GM21390 (cell line): ENCODE data around the gene ACAN.

Experiments
- ATAC-seq: cut with Tn5 transposase; IDR thresholded peaks from one replicate; pipeline ENCODE4 v1.9.1; 2021; ENCODE audit not compliant: unreplicated experiment

Gene ACAN

DNA sequence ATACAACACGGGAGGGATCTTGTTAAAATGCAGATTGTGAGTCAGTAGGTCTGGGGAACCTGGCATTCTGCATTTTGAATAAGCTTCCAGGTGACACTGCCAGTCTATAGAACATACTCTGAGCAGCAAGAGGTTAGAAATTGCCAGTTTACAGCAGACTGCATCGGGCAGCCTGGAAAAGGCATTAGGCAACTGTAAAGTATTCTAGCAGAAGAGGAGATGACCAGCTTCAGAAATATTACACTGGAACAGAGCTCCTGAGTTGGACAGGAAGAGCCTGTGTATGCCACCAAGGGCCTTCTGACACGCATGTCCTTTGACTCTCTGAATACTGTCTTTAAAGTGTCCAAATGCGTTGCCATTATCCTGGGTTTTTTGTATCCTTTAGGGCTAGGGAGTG lies 2.5 kb upstream of the ACAN start:
- ATAC-seq = no peak

DNA sequence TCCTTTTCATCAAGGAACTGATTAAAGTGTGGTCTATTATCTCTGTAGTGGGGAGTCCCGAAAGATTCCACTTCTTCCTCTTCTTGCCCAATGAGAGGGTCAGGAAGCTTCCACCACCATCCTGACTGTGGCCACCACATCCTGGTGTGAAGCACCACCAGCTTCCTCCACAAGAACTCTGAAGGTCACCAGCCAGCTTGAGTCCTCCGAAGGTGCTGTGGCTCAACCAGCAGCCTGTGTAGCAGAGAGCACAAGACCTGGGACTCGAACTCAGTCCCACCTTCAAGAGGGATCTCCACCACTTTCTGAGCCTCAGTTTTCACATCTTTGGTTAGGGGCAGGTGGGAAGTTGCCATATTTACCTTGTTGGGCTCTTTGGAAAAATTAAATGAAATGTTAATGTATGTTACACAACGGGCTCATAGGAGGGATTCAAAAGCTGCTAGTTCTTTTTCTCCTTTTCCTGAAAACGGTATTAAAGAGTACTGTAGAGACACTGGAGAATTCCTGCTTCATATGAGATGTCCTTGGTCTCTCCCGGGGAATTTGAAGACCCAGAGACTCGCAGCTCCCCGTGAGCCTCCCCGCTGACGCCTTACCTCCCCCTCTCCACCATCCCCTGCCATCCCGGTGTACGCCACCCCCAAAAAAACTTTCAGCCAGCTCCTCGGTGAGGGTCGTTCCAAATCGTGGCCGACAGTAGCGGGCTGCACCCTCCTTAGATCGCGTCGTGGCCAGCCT lies 816 bp upstream of the ACAN start:
- no peak for ATAC-seq

DNA sequence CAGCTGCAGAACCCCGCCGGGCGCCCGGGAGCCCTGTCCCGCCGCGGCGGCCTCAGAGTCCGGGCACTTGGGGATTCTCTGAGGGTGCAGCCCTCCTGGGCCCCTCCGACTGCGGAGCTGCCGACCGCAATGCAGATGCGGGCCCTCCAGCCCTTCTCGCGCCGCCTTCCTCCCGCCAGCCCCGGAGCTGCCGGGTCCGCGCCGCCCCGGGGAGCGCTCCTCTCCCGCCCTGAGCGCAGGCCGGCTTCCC lies 320 bp upstream of the ACAN start:
- no peak for ATAC-seq

DNA sequence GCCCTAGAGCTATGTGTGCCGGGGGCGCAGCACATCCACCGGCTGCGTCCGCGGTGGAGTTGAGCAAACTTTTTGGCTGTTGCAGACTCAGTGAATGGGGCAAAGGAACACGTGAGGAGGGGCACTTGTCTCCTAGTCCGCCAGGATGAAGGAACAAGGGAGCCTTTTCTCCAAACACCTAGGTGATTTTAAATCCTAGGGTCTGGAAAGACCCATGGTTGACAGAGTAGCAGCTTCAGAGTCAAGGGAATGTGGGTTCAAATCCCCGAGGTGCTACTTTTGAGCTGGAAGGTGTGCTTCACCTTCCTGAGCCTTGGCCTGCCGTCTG lies 648 bp downstream of the ACAN start:
- ATAC-seq = no peak

DNA sequence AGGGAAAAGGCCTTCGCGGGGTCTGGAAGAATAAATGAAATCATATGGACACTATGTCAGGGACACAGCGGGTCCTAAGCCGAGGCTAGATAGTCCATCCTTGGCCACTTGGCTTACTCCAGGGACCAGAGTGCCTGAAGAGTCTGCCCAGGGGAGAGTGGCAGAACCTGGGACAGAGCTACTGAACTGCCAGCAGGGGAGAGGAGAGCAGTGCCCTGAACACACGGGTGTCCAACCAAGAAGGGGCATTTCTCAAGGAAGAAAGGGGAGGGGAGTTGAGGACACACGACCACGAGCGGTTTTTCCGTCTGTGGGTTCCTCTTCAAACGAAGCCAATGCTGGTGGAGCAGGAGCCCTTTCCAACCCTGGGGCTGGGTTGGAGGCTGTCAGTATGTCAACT lies 1.0 kb downstream of the ACAN start:
- ATAC-seq = no peak

DNA sequence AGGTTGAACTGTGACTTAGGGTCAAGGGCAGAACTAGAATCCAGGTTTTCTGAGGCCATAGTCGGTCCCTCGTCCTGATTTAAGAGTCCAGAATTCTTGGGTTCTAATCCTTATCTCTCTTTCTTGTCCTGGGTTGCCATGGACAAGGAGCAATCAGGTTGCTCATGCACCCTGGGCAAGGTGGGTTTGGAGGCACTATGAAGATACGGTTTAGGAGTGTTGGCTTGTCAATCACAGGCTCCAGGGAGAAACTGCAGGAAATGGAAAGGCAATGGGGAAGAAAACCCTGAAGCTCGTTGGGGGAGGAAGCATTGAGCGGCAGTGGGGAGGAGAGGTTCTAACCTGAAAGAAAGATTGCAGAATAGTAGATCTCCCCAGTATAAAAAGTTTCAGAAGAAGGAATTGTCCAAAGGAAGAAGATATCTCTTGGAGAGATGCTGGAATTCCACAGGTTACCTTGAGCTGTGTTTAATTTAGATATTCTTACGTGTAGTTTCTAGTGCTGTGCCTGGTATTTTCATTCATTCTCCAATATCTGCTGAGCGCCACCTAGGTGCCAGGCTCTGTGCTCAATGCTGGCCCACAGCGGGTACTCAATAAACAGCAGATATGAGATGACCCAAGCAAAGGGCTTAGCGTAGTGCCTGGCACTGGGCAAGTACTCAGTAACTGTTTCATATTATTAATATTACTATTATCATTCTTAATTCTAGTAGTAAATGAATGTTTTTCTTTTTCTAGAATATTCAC lies 2.0 kb downstream of the ACAN start:
- ATAC-seq = no peak

DNA sequence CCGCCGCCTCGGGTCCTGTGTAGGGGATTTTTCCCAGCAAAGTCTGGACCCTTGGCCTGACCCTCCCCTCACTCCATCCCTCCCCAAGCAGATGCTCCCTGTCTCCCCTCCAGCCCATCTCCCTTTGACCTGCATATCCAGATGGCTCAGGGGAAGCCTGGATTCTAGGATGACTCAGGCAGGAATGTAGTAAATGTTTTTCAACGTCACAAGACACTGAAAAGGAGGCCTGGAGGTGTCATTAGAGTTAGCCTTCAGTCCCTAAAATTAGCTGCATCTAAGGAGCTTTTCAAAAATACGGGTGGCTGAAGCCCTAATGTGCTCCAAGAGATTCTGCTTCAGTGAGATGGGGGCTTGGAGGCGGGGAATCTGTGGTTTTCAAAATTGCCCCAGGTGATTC lies 7.2 kb downstream of the ACAN start:
- ATAC-seq = no peak

DNA sequence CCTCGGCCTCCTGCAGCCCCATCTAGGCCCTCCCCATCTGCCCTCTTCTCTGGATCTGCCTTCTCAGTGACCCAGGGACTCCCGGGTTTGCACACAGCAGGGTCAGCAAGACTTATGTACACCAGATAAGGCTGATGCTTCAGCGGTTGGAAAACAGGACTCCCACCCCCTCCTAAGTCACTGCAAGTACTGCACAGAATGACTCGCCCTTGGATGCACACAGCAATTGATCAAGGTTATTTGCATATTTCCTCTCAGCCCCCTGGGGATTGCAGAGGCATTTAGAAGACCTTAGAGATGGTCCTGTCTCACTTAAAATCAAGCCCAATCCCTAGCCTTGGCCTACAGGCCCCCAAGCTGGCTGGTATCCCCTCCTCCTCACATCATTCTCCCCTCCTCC lies 8.9 kb downstream of the ACAN start:
- no peak for ATAC-seq

DNA sequence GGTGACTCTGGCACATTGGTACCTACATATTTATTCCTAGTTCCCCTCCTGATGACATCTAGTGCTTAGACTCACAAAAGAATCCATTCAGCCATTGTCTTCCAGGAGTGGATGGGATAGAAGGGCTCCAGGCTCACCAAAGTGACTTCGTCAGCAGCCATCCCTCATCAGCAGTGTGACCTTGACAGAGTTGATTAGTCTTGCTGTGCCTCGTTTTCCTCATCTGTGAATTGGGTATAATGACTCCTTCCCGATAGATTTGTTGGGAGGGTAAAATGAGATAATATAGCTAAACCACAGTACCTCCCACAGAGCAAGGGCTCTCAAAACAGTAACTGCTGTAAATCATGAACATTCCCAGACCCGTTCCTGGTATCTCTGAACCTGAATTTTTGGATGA lies 10.7 kb downstream of the ACAN start:
- no peak for ATAC-seq

DNA sequence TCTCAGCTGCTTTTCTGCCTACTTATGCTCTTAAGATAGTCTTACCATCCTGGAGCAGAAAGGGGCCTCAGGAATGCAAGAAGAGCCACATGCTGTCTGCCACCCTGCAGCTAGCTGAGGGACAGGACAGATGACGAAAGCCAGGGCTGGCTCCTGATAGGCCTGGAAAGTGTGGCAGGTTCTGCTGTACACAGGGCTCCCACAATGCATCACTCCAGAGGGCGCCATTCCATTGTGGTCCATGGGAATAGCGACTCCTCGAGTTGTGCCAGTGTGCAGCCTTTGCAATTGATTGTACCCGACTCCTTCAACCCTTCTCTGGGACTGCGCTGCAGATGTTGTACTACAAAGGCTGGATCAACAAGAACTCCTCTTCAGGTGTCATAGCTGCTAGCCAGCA lies 11.2 kb downstream of the ACAN start:
- ATAC-seq = no peak

DNA sequence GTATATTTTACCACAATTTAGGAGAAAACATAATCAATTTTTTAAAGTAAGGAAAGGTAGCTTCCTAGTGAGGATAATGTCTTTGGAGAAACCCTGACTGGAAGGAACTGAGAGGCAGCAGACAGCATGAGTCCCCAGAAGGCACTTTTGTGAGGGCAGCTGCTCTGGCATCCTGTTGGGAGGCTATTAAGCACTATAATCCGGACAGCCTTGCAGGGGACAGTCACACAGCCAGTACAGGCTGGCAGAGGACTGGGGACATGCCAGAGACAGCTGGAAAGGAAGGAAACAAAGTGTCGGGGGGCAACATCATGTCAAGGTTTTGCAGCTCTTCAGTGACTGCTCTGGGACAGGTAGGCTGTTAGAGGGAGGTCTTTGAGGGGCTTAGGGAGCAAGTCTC lies 15.7 kb downstream of the ACAN start:
- no peak for ATAC-seq

DNA sequence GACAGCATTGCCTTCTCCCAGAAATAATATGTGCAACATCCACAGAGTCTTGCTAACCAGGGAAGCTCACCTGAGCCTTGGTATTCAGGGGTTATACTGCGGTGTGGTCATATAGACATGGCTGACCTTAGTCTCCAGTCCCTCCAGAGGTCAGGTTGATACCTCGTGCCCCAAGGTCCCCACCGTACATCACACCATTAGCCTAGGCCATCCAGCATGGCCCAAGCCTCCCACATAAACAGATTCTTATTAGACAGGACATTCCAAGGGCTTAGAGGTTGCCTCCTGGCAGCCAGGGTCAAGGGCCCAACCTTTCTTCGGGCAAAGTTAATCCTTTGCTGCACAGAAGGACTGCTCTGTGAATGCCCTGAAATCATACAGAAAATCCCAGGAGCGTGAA lies 18.8 kb downstream of the ACAN start:
- ATAC-seq = no peak

DNA sequence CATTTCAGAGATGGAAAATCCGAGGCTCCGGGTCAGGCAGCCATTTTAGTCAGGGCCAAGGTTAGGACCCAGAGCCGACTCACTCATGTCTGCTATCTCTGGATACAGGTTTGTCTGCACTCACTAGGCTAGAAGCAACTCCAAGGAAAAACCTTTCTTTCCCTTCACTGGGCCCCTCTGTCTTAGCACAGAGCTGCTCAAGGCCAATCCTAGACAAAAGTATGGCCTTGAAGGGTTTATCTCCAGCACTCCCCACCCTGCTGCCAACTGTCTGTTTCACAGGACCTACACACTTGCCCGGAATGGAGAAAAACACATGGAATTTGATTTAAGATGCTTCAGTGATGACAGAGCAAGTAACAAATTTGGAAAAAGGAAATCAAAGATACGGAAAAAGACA lies 25.6 kb downstream of the ACAN start:
- ATAC-seq = no peak

DNA sequence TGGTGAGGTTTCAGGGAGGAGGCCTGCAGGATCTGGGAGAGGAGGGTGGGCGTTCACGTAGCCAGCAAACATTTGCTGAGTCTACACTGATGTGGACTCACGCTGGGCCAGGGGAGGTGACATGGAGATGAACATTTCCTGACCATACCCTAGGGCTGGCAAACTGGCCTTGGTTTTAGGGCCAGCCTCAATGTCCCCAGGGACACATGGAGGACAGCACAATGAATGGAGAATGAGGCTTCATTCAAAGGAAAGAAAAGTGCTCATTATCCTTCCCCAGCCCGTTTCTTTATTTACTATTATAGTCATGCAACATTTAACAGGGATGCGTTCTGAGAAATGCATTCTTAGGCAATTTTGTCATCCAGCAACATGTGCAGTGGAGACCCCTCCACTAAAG lies 26.8 kb downstream of the ACAN start:
- no peak for ATAC-seq

DNA sequence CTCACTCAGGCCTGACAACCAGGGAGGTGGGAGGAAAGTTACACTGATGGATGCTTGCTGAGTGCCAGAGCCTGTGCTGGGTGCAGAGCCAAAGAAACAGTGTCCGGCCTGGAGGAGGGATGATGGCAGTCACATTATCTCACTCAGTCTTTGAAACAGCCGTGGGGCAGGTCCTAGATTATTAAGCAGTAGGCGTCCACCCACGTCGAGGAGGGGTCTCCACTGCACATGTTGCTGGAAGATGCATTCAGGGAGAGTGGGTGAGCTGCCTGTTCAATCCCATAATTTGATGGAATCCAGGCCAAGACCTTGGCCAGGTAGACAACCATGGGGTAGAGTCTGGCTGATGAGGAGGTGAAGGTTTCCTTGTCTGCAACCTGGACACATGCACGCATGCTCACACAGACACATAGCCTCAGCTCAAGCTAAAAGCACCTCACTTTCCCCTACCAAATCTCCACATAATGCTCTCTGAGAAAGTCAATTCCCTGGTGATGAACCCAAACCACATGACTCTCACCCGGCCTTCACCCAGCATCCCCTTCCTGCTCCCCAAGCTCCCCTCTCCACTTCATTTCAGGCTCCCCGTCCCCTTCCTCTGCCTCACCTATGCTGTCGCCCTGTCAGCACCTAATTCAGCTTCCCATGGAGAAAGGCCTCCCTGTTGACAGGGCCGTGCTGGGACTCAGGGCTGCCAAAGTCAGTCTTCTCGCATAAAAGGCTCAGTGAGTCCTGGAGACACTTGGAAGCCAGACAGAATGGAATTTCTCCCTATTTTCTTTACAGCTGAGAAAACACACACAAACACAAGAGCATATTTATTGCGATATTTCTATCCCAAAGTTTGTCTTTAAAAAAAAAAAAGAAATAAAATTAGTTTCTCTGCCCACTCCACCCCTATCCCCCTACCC lies 29.8 kb downstream of the ACAN start:
- ATAC-seq = no peak

DNA sequence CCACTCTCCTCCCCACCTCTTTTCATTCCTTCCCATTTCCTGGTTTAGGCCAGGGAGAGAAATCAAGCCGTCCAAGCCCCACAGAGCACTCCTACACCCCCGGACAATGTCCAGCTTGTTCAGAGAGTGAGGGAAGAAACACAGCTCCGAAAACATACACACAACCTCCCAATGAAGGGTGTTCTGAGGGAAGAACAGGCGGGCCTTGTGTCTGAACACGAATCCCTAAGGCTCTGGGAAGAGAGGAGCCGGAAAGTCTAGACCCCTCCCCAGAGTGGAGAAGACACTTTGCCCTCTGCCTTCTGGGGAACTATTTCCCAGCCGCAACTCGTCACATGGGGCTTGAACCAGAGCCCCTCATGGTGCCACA lies 30.5 kb downstream of the ACAN start:
- no peak for ATAC-seq

DNA sequence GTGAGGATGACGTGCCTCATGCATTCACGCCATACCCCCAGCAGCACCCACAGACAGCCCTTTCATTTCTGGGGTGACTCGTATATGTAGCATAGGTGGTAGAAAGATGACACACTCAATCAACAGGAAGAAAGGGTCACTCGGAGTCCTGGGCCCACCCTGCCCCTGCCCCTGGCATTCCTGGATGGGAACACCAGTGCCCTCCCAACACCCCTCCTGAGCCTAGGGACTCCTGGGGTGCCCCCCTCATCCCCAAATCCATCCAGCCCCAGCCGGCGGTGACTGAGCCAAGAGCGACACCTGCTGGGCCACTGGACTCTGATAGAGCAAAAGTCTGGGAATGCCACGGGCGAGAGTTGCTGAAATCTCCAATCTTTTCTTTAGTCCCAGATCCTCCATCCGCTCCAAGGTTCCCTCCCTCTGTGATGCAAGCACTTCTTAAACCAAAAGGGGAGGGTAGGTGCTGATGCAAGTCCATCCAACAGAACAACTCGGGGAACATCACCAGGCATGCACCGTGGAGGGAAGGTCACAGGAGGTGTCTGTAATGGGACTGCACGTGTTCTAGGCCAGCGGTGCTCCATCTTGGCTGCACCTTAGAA lies 31.1 kb downstream of the ACAN start:
- ATAC-seq = no peak

DNA sequence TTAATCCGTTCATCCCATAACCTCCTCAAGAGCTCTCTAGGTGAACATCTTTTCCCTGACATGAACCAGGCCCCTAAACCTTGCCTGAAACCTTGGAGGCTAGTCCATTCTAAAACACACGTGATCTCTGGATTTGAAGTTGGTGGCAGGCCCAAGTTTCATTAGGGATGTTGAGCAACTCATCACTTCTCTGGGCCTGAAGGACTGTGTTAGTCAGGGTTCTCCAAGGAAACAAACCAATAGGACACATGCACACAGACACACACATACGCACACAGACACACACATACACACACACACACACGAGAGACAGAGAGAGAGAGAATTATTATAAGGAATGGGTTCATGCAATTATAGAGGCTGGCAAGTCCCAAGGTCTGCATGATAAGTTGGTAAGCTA lies 31.9 kb downstream of the ACAN start:
- ATAC-seq = no peak

DNA sequence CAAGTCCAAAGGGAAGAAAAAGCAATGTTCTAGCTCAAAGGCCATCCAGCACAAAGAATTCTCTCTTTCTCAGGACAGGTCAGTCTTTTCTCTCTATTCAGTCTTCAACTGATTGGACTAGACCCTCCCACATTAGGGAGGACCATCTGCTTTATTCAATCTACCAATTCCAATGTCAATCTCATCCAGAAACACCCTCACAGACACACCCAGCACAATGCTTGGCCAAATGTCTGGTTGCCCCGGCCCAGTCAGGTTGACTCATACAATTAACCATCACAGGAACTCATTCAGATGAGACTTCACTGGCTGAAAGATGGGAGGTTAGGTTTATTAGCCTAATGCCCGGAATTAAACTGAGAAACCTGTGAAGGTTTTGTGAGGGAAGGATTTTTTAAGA lies 32.4 kb downstream of the ACAN start:
- ATAC-seq = no peak

DNA sequence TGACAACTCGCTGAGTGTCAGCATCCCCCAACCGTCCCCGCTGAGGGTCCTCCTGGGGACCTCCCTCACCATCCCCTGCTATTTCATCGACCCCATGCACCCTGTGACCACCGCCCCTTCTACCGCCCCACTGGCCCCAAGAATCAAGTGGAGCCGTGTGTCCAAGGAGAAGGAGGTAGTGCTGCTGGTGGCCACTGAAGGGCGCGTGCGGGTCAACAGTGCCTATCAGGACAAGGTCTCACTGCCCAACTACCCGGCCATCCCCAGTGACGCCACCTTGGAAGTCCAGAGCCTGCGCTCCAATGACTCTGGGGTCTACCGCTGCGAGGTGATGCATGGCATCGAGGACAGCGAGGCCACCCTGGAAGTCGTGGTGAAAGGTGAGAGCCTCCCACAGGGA lies 35.4 kb downstream of the ACAN start:
- ATAC-seq = no peak

DNA sequence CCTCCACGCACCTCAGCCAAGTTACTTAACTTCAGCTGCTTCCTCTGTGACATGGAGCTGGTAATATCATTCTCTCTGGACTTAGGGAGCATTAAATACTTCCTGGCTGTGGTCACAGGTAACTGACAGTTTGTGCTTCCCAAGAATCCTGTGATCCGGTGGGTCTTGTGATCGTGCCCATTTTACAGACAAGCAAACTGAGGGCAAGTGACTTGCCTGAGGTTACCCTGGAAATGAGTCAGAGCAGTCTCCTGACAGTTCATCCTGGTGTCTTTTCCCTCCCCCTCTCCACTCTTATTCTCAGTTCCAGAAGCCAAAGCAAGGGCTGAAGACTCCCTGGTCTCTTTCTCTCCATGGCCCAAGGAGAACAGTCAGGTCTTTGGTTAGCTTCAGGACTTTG lies 35.9 kb downstream of the ACAN start:
- no peak for ATAC-seq

DNA sequence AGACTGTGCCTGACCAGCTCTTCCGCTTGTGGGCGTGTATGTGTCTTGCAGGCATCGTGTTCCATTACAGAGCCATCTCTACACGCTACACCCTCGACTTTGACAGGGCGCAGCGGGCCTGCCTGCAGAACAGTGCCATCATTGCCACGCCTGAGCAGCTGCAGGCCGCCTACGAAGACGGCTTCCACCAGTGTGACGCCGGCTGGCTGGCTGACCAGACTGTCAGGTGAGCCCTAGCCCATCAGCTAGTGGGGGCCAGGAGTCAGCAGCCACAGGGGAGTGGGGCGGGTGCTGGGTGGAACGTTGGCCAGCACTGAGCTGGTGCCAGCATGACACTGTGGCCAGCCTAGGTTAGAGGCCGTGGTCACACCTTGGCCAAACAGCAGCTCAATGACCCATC lies 36.7 kb downstream of the ACAN start:
- no peak for ATAC-seq
